Mucosa of gallbladder (tissue), 1 donor: ENCODE results near the gene CUX1. TPM values are rescaled to one million over a fixed set of nuclear protein-coding genes. Genes with fewer than 3 reads are reported as not detected.
A peak's percentile ranks its signal among the peaks of the same experiment; 100 is the strongest.
"Not testable (repeated sequence)": the region's sequence is repeated elsewhere in the genome, so short reads cannot be mapped to it uniquely, and the experiment has no call there.

Experiments used
- DNase-seq: peaks from one replicate; pipeline ENCODE4 v3.0.0-alpha.2; 2020; ENCODE audit warnings: low spot score
- total RNA-seq: library from RNA; stranded (reverse); gene quantifications from one replicate; pipeline ENCODE4 v1.2.1, GENCODE V29; 2021
- donor health status: DM: no; HTN: no; CAD: no.

The CUX1 gene
- total RNA-seq, 1 donor from 2014 or later, result 129 TPM

GRCh38 chr7:101792682-101793071 lies 24.7 kb upstream of the CUX1 start:
- not testable (repeated sequence) for DNase-seq

DNA sequence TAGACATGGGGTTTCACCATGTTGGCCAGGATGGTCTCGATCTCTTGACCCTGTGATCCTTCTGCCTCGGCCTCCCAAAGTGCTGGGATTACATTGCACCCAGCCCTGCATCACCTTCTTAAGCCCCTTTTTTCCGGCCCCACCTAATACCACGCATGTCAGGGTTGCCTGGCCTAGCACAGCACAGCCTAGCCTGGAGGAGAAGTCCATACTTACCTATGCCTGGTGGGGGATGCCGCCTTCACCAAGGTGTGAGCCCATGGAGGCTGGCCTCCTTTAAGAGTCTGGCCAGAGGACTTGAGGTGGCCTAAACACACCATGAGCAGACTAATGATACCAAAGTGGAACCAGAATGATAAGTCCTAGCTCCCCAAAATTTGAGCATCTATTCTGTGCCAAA lies 22.0 kb upstream of the CUX1 start:
- no peak for DNase-seq

DNA sequence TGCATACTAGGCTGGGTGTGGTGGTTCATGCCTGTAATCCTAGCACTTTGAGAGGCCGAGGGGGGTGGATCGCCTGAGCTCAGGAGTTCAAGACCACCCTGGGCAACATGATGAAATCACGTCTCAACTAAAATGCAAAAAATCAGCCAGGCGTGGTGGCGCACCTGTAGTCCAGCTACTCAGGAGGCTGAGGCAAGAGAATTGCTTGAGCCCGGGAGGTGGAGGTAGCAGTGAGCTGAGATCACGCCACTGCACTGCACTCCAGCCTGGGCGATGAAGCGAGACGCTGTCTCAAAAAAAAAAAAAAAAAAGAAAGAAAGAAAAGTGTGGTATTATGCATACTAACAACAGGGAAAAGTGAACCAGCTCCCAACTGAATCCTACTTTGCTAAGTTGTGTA lies 19.3 kb upstream of the CUX1 start:
- not testable (repeated sequence) for DNase-seq

DNA sequence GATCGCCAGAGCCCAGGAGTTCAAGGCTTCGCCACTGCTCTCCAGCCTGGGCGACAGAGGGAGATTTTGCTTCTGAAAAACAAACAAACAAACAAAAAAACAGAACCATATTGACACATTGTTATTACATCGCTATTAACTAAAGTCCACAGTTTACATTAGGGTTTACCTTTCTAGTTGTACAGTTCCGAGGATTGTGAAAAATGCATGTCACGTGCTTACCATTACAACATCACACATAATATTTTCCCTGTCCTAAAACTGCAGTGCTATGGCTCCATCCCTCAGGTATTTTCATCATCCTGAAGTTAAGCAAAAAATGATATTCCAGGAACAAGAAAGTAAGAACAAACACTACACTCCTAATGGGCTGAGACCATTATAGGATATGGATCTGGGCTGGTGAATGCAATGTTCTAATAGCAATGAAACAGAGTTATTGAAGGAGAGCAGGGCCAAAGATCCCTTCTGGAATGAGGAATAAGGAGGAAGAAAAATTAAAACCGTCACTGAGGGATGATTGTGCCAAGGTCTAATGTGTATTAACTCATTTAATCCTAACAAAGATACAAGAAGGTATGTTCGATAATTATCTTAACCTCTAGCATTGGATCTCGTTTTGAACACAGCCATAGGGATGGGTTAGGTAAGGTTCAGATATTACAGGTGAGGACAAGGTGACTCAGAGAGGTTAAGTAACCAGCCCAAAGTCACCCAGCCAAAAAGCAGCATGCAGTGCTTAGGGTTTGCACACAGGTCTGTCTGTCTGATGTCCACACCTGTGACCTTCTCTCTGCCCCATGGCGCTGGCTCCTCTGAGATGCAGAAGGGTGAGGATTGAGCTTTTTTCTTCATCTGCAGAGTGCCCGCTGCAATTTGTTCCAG lies 14.0 kb upstream of the CUX1 start:
- DNase-seq, result no peak

GRCh38 chr7:101804088-101804963 lies 13.1 kb upstream of the CUX1 start:
- no peak for DNase-seq

DNA sequence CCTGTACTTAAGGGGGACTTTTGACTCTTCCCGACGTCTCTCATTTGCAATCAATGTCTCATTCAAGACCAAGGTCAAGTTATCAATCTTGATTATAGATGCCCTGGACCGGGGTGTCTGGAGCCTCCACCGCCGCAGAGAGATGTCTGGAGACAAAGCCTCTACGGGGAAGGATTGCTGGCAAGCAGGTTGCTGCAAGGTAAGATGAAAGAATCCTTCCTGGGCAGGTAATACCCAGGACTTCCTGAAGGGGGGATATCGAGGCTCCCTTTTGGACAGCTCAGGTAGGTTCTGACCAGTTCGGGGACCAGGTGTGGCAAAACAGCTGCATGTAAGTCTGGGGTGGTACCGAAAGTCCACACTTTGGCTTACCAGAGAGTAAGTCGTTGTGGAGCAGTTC lies 12.5 kb upstream of the CUX1 start:
- no peak for DNase-seq

DNA sequence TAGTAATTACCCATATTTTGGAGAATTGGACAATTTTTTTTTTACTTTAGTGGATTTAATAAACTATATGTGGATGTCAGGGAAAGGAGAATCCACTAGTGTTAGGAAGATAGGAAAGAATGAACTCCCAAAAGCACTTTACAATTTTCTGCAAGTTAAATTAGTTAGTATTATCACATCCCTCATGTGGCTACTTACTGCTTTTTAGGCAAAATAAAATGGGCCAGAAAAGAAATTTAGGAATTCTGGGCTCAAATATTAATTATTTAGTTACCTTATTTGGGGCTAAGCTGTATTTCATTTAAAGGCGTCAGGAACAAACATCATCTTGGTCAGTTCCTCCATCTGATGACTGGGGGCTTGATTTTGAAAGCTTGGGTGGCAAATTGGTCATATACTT lies 4.8 kb upstream of the CUX1 start:
- no peak for DNase-seq

GRCh38 chr7:101813402-101814019 lies 3.9 kb upstream of the CUX1 start:
- no peak for DNase-seq

GRCh38 chr7:101814081-101814990 lies 3.1 kb upstream of the CUX1 start:
- DNase-seq, result peak; percentile 28

GRCh38 chr7:101814991-101815825 lies 2.2 kb upstream of the CUX1 start:
- DNase-seq, result peak; percentile 31

- peak; percentile 72 for DNase-seq
These were observed 1.4 kb upstream of the CUX1 start for GRCh38 chr7:101815826-101816594.

- peak; percentile 42 for DNase-seq
These were observed 593 bp upstream of the CUX1 start for GRCh38 chr7:101816595-101817470.

- no peak for DNase-seq
These were observed 1.1 kb downstream of the CUX1 start for GRCh38 chr7:101818287-101819071.

DNA sequence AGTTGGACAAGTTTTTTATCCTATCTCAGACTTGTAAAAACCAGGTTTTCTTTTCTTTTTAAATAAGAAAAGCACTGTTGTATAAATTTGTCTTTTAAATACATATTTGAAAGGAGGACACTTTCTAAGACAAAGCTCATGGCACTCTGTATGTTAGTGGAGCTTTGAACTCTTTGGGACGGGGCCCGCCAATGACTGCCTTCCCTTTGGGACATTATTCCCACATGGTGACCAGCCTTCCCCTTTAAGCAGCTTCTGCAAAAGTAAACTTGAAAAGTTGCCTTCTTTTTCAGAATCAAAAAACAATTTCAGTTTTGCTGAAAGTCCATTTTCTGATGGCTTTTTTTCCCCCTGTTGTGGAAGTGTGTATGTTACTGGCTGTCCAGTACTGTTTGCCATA lies 1.8 kb downstream of the CUX1 start:
- DNase-seq, result no peak

GRCh38 chr7:101819913-101820522 lies 2.6 kb downstream of the CUX1 start:
- DNase-seq, result no peak

DNA sequence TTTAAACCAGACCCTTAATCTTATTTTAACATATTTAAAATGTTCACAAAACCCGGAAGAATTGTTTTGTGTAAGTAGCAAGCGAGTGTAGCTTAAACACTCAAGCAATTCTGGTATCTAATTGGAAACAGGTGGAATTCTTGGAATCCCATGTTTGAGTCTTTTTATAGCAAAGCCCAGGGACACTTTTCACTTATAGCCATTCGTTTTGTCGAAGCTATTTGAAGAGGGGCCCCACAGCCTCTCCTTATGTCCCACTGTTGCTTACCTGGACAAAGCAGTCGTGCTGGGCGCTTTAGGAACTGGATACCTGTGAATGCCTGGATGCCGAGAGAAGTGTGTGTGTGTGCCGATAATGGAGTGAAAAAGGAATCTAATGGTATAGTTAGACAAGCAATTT lies 3.3 kb downstream of the CUX1 start:
- DNase-seq, result no peak

DNA sequence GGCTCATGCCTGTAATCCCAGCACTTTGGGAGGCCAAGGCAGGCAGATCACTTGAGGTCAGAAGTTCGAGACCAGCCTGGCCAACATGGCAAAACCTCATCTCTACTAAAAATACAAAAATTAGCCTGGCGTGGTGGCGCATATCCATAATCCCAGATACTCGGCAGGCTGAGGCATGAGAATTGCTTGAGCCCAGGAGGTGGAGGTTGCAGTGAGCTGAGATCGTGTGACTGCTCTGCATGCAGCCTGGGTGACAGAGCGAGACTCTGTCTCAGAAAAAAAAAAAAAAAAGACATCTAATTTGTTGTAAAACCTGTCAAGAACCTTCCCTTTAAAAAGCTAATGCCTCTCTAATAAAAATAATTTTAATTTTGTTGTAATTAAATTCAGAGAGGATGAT lies 5.2 kb downstream of the CUX1 start:
- DNase-seq, result not testable (repeated sequence)
